HG03060 (cell line): ENCODE results near the gene HSPA8.
"Not testable (repeated sequence)": the region's sequence is repeated elsewhere in the genome, so short reads cannot be mapped to it uniquely, and the experiment has no call there.

ENCODE experiments used
- ATAC-seq: cut with Tn5 transposase; IDR thresholded peaks from one replicate; pipeline ENCODE4 v1.9.1; 2021; ENCODE audit warnings: low read depth, moderate number of reproducible peaks; ENCODE audit not compliant: unreplicated experiment

HSPA8 gene

DNA sequence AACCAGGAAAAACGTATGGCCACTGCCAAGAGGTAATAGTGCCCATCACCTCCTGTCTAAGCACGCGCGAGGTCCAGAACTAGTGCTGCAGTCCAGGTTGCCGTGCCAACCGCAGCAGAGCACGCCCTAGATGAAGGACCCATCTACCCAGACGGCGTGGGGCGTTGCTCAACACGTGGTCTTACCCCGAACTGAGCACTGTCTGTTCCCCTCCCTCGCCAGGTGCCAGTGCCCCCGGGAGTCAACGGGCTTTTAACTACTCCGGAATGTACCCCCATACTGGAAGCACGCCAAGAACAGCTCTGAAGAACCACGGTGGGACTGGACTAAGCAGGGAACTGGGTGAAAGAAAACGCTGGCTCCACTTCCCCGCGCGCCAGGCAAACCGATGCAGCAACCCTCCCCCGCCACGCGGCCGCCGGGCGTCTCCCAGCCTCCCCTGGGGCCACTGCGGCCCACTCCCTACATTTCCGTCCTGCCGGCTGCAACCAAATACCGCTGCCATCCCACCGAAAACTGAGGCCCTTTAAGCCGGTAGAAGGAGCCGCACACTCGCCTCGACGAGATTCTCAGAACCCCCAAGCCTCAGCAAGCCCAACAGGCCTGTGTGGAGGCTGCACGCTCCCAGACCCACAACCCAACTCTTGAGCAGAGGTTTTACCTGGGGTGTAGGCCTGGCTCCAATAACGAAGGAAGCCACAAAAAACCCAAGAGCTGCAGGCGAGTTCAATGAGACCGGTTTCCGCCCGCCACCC is at the start of gene HSPA8:
Gene HSPA8 (minus strand): TSS at position 734 of the 755 bp plus-strand sequence. CDS start 812 bp downstream, outside the sequence.
- ATAC-seq = no peak

GRCh38 chr11:123111465-123111864 is 49.5 kb upstream of the HSPA8 start:
- no peak for ATAC-seq

GRCh38 chr11:123110397-123110796 is 48.5 kb upstream of the HSPA8 start:
- no peak for ATAC-seq

DNA sequence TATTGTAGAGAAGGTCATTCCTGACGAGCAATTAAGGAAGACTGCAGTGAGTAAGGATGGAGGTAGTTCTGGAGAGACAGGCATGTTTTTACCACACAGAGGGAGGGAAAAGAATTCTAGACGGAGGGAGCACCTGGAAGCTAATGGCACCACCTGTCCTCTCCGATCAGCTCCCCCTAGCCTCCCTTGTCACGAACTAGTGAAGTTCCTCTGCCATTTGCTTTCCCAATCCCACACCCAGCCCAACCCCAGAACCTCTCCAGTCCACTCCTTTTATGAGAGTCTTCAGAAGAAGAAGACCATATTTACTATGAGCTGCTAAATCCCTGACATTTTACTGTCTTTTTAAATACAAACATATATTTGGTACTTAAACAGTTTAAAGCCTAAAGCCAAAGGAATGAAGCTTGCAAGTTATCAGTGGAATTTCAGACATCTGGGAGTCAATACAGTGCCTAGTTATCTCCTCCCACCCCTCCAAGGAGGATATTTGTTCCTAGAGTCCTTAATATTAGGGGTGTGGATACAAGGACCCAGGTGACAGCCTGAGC is 46.1 kb upstream of the HSPA8 start:
- ATAC-seq = no peak

GRCh38 chr11:123104697-123105096 is 42.8 kb upstream of the HSPA8 start:
- no peak for ATAC-seq

DNA sequence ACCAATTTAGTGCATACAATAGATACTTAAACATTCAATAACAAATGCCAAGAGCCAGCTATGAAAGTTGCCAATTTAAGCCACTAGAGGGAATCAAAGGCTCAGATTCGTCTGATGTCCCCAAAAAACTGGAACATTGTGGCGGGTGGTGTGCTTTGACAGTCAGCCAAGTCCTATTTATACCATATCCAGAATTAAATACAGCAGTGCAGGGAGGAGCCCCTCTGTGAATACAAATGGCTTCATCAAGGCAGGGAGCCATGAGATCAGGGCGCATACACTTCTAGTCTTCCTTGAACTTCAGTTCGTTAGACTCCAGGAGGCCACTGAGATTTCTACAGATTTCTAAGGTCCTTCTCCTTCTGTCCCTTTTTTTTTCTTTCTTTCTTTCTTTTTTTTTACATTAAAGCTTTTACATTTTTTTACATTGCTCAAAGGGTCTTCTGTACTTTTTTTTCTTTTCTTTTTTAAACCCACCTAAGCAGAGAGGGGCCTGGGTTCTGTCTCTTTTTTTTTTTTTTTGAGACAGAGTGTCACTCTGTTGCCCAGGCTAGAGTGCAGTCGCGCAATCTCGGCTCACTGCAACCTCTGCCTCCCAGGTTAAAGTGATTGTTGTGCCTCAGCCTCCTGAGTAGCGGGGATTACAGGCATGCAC is 41.5 kb upstream of the HSPA8 start:
- no peak for ATAC-seq

DNA sequence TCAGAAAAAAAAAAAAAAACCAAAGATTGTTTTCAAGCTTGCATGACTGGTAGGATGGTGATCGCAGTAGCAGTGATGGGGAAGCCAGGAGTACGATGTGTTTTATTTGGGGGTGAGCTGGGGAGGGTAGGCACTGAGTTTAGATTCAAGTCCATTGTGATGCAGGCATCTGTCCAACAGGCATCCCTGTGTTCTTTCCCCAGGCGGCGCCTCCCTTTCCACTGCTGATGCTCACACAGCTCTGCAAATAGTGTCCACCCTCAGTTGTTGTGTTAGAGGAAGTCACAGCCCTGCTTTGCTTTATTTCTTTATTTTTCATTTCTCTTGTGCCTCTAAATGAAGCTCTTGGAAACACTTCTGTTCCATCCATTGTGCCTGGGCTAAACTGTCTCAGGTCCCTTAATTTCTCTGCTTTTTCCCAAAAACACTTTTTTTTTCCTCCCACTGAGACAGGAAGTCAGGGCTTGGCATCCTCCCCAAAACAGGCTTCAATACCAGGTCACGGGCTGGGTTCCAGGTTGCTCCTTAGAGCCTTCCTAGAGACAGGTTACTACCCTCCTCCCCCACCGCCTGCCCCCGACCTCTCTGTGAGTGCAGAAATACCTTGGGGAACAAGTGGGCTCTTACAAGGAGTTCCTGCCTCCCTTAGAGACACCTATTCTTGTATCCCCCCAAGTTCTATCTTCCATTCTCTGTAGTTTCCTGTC is 38.6 kb upstream of the HSPA8 start:
- no peak for ATAC-seq

- ATAC-seq = no peak
These were observed 37.1 kb upstream of the HSPA8 start for GRCh38 chr11:123098990-123099389.

- ATAC-seq = no peak
These were observed 31.8 kb upstream of the HSPA8 start for GRCh38 chr11:123093739-123094138.

DNA sequence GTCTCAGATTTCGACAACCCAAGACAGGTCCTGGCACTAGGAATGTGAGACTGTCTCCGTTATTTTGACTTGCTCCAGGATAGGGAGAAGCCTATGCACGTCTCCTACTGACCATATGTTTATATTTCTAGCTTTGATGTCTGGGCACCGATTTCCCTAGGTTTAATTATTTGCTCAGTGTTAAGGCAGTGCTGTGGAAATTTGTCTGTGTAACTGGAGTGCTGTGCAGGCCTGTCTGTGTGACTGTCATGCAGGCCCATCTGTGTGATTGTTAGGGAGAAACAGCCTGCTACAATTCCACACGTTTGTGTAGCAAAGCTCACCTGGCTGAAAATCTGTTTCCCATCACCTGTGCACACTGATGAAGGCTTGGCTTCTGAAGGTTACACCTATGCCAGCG is 29.6 kb upstream of the HSPA8 start:
- no peak for ATAC-seq

DNA sequence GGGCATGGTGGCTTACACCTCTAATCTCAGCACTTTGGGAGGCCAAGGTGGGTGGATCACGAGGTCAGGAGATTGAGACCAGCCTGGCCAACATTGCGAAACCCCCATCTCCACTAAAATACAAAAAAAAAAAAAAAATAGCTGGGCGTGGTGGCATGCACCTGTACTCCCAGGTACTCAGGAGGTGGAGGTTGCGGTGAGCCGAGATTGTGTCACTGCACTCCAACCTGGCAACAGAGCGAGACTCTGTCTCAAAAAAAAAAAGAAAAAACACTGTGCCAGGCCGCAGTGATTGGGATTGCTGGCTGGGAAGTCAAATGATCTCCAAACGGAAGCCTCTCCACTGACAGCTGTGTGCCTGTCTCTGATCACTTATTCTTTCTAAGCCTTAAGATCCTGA is 28.2 kb upstream of the HSPA8 start:
- ATAC-seq = not testable (repeated sequence)

- not testable (repeated sequence) for ATAC-seq
These were observed 27.0 kb upstream of the HSPA8 start for GRCh38 chr11:123088896-123089295.

DNA sequence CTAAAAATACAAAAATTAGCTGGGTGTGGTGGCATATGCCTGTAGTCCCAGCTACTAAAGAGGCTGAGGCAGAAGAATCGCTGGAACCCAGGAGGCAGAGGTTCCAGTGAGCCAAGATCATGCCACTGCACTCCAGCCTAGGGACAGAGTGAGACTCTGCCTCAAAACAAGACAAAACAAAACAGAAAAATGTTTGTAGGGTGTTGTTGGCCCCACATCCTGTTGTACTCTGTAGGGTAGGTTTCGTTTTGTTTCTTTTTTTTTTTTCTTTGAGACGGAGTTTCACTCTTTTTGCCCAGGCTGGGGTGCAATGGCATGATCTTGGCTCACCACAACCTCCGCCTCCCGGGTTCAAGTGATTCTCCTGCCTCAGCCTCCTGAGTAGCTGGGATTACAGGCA is 25.7 kb upstream of the HSPA8 start:
- peak; percentile 57 for ATAC-seq

- no peak for ATAC-seq
These were observed 24.4 kb upstream of the HSPA8 start for GRCh38 chr11:123086305-123086704.

DNA sequence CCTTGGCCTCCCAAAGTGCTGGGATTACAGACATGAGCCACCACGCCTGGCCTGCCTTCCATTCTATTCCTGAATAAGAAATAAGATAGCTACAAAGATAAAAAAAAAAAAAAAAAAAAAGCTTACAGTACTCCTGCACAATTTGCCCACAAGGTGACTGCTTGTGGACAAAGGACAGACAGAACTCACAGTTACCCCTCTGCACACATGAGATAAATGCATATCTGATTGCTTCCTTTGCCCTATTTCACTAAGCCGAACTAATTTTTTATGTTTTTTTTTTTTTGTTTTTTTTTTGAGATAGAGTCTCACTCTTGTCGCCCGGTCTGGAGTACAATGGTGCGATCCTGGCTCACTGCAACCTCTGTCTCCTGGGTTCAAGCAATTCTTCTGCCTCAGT is 23.6 kb upstream of the HSPA8 start:
- ATAC-seq = no peak

- ATAC-seq = no peak
These were observed 22.5 kb upstream of the HSPA8 start for GRCh38 chr11:123084454-123084853.

DNA sequence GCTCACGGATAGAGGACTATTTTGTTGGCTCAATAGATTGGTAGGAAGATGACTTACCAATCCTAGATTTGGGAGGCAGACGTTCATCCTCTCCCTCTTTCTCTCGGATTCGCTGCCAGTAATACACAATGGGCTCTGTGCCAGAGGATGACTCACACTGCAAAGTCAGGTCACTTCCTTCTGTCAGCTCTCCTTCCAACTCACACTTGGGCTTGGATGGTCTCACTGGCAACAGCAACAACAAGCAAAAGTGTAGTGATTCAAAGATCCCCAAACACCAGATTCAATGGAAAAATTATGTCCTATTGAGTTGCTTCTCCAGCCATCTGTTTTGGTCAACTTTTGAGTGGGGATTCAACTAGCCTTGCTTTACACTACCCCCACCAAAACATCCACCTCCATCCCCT is 21.7 kb upstream of the HSPA8 start:
- ATAC-seq = no peak

DNA sequence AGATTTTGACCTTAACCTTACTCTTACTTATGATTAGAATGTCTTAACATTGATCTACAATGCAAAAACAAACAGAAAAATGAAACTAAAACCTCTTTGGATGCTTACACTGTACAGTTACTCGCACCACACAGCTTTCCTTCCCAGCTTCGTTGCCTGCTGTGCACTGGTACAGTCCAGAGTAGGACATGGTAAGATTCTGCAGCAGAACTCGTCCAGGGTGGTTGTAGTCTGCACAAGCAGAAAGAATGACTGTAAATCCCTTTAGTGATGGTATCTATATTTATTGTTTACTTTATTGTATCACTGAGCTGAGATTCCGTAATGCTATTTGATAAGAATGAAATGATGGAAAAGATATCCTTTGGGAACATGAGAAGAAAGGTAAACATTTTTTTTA is 21.0 kb upstream of the HSPA8 start:
- no peak for ATAC-seq

DNA sequence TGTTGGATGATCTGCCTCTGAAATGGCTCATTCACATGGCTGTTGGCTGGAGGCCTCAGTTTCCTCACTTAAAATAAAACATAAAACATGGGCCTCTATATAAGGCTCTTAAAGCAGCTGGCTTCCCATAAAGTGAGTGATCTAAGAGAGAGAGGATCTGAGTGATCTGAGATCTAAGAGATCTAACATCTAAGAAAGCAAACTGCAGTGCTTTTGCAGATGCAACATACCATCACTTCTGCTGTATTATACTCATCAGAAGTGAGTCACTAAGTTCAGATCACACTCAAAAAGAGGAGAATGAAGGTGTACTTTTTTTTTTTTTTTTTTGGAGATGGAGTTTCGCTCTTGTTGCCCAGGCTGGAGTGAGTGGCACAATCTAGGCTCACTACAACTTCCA is 18.1 kb upstream of the HSPA8 start:
- ATAC-seq = no peak

DNA sequence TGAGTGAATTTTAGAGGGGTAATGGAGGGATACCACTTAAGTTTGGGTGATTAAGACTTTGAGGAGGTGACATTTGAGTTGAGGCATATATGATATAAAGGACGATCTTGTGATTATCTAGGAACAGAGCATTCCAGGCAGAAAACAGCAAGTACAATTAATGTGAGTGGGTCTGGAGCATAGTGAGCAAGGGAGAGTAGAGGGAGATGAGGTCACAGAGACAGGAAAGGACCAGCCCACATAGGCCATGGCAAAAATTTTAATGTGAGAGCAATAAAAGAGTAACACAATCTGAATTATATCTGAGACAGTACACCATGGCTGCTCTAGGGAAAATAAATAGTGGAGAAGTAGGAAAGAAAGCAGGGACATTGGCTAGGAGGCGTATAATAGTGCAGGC is 14.5 kb upstream of the HSPA8 start:
- ATAC-seq = no peak

DNA sequence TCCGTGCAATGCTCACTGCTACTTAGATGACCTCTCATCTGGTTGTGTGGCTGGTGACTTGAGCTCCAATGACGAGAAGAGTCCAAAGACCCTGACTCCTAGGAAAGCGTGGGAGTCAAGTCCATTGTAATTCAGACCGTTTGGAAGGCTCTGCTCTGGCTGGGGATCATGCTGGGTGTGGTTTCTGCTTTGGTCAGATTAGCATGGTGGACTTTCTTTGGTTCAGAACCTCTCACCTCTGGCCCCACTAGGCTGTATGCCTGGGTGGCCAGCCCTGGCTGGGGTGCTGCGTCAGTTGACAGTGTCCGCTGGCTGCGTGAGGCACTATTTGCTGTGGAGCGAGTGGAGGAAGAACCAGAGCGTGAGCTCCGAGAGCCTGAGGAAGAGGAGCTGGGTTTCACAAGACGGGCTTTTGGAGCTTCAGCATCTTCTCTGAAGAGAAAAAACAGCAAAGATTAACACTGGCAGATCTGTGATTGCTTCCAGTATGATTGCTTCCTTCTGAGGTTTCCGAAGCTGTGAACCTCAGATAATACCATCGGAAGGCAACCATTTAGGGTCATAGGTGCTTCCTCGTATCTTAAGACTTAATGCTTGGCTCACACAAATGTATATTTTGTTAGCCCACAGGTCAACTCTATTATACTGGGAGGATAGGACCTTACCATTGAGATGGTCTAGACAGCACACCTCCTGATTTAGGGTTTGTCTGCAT is 11.6 kb upstream of the HSPA8 start:
- no peak for ATAC-seq
